BJ (cell line): Measurements from ENCODE around the gene RPL37A. TPM values are rescaled to one million over a fixed set of nuclear protein-coding genes. Genes with fewer than 3 reads are reported as not detected.

ENCODE experiments used
- CTCF ChIA-PET: fragments of 350-600 bp; formaldehyde crosslinking; extraction: SDS; loops from one replicate; lab custom pipeline; 2021; ENCODE audit warnings: antibody characterized with exemption, inconsistent platforms; lab: Yijun Ruan, JAX
- POLR2A ChIA-PET: fragments of 300-600 bp; sonication (Branson Sonifier 250); formaldehyde crosslinking; extraction: SDS; loops from one replicate; lab custom pipeline; 2021; ENCODE audit warnings: antibody characterized with exemption; lab: Charles Lee
- DNase-seq: peaks from one replicate; pipeline ENCODE4 v3.0.0-alpha.2; 2011; ENCODE audit warnings: low read depth
- H3K27me3 ChIP-seq: 2 replicates; pipeline ENCODE4 v1.6.0; 2011; ENCODE audit warnings: low read length; ENCODE audit not compliant: control insufficient read depth, insufficient read depth
- H3K36me3 ChIP-seq: 2 replicates; pipeline ENCODE4 v1.5.1; 2011; ENCODE audit warnings: low read length; ENCODE audit not compliant: control insufficient read depth, insufficient read depth
- H3K4me3 ChIP-seq: 2 replicates; pipeline ENCODE4 v1.5.1; 2011; ENCODE audit warnings: low read depth, mild to moderate bottlenecking, control low read depth, low read length
- CTCF ChIP-seq: IDR thresholded peaks from 2 replicates; pipeline ENCODE4 v1.5.1; 2011; ENCODE audit warnings: low read depth, mild to moderate bottlenecking, control low read depth, inconsistent platforms, low read length, moderate library complexity; ENCODE audit not compliant: insufficient read depth
- polyA plus RNA-seq: library from polyadenylated mRNA; depleted of rRNA; stranded (reverse); fragments of >200 nt; gene quantifications from 2 replicates; pipeline ENCODE4 v1.2.3, GENCODE V29; 2011

The RPL37A gene
- polyA plus RNA-seq, 1 experiment, result 4,924 TPM

- H3K4me3 ChIP-seq, result no peak overlapping the region
- no peak for TF ChIP-seq CTCF
- no peaks in the 10 kb centered on the region for H3K27me3 ChIP-seq
- DNase-seq, result no peak
- no peaks in the 10 kb centered on the region for H3K36me3 ChIP-seq
- ChIA-PET POLR2A (no interaction called here), CTCF (interaction anchor here (1.1 to 14.4 kb wide), 14 partner anchors 8 to 1224 kb away, joined by 3 to 531 read pairs (median 7); no protein-coding TSS in a partner anchor)
These were observed 21.5 kb downstream of the RPL37A start for GRCh38 chr2:216520112-216520511.

- TF ChIP-seq CTCF, result no peak
- H3K36me3 ChIP-seq, result no peaks in the 10 kb centered on the region
- CTCF ChIA-PET, result interaction anchor here (1.4 to 14.4 kb wide), 4 partner anchors 10 to 138 kb away, joined by 3 to 531 read pairs (median 28); no protein-coding TSS in a partner anchor
- no peak for DNase-seq
- H3K4me3 ChIP-seq, result no peak overlapping the region
- POLR2A ChIA-PET, result no interaction called here
- H3K27me3 ChIP-seq, result no peaks in the 10 kb centered on the region
These were observed 24.4 kb downstream of the RPL37A start for GRCh38 chr2:216522892-216523502.

GRCh38 chr2:216525972-216526371, 27.3 kb downstream of the RPL37A start:
- no peak for TF ChIP-seq CTCF
- Histone ChIP-seq H3K4me3 (no peak overlapping the region), H3K27me3 (no peaks in the 10 kb centered on the region), H3K36me3 (no peaks in the 10 kb centered on the region)
- ChIA-PET CTCF (interaction anchor here (1.5 to 14.4 kb wide), 4 partner anchors 7 to 135 kb away, joined by 3 to 531 read pairs (median 18); no protein-coding TSS in a partner anchor), POLR2A (no interaction called here)
- DNase-seq, result no peak

GRCh38 chr2:216526939-216527338, 28.3 kb downstream of the RPL37A start:
- no peak for TF ChIP-seq CTCF
- ChIA-PET CTCF (interaction anchor here (1.5 to 14.4 kb wide), 3 partner anchors 8 to 134 kb away, joined by 3 to 531 read pairs (median 32); no protein-coding TSS in a partner anchor), POLR2A (no interaction called here)

GRCh38 chr2:216527600-216527999, 29.0 kb downstream of the RPL37A start:
- no peak for DNase-seq

More at GRCh38 chr2:216526939-216527338, 28.3 kb downstream of the RPL37A start:
- Histone ChIP-seq H3K36me3 (no peaks in the 10 kb centered on the region), H3K4me3 (no peak overlapping the region), H3K27me3 (no peaks in the 10 kb centered on the region)
- no peak for DNase-seq

More at GRCh38 chr2:216527600-216527999, 29.0 kb downstream of the RPL37A start:
- no peak overlapping the region for H3K4me3 ChIP-seq
- ChIA-PET CTCF (interaction anchor here (1.5 to 14.4 kb wide), 3 partner anchors 9 to 133 kb away, joined by 3 to 531 read pairs (median 32); no protein-coding TSS in a partner anchor), POLR2A (no interaction called here)
- no peaks in the 10 kb centered on the region for H3K27me3 ChIP-seq
- no peaks in the 10 kb centered on the region for H3K36me3 ChIP-seq
- no peak for TF ChIP-seq CTCF
